GM18520 (cell line): ENCODE data around the gene DPH2.

Experiments
- ATAC-seq: cut with Tn5 transposase; IDR thresholded peaks from one replicate; pipeline ENCODE4 v1.9.1; 2021; ENCODE audit not compliant: unreplicated experiment

Gene DPH2

GRCh38 chr1:43998000-43998378, 28.2 kb downstream of the DPH2 start:
- no peak for ATAC-seq

GRCh38 chr1:43999455-43999854, 29.6 kb downstream of the DPH2 start:
- no peak for ATAC-seq

- no peak for ATAC-seq
Observed at GRCh38 chr1:44000122-44000665, 30.4 kb downstream of the DPH2 start.

- ATAC-seq, result no peak
Observed at GRCh38 chr1:44002165-44002564, 32.4 kb downstream of the DPH2 start.

- ATAC-seq, result no peak
Observed at GRCh38 chr1:44002606-44003157, 32.9 kb downstream of the DPH2 start.

GRCh38 chr1:44008259-44008658, 38.4 kb downstream of the DPH2 start:
- no peak for ATAC-seq

GRCh38 chr1:44010935-44011471, 41.2 kb downstream of the DPH2 start:
- no peak for ATAC-seq

GRCh38 chr1:44012404-44012803, 42.6 kb downstream of the DPH2 start:
- ATAC-seq, result no peak

- no peak for ATAC-seq
Observed at GRCh38 chr1:44012941-44013609, 43.3 kb downstream of the DPH2 start.

- no peak for ATAC-seq
Observed at GRCh38 chr1:44013949-44014348, 44.1 kb downstream of the DPH2 start.

GRCh38 chr1:44014365-44015104, 44.7 kb downstream of the DPH2 start:
- no peak for ATAC-seq

- no peak for ATAC-seq
Observed at GRCh38 chr1:44015206-44015605, 45.4 kb downstream of the DPH2 start.

- no peak for ATAC-seq
Observed at GRCh38 chr1:44016041-44016889, 46.5 kb downstream of the DPH2 start.

- ATAC-seq, result no peak
Observed at GRCh38 chr1:44016890-44017400, 47.1 kb downstream of the DPH2 start.

GRCh38 chr1:44019466-44019948, 49.7 kb downstream of the DPH2 start:
- ATAC-seq, result no peak

- no peak for ATAC-seq
Observed at GRCh38 chr1:44020464-44020863, 50.7 kb downstream of the DPH2 start.

- ATAC-seq, result no peak
Observed at GRCh38 chr1:44021156-44021555, 51.3 kb downstream of the DPH2 start.

GRCh38 chr1:44021581-44022321, 51.9 kb downstream of the DPH2 start:
- no peak for ATAC-seq
